ENCODE data around the gene BANF2. TPM values are rescaled to one million over a fixed set of nuclear protein-coding genes. Genes with fewer than 3 reads are reported as not detected.

Gene BANF2
- total RNA-seq, 1 donor from 2014 or later: not detected

DNA sequence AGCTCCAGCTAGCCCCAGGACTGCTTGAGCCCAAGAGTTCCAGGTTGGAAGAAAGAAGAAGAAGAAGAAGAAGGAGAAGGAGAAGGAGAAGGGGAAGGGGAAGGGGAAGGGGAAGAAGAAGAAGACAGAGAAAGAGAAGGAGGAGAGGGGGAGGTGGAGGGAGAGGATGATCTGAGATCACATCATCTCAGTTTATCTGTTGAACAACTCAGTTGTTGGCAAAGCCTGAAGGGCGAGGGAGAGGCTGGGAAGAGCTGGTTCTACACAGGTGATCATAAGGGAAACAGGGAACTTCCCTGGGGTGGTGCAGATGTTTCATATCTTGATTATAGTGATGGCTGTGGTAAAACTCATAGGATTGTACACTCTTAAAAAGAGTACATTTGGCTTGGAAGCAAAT is 14.6 kb upstream of the BANF2 start:
- Histone ChIP-seq H3K9me3 (no peaks in the 10 kb centered on the region), H3K27ac (no peak overlapping the region), H3K27me3 (no peaks in the 10 kb centered on the region), H3K4me1 (peaks cover 11% of the 10 kb centered on the region), H3K36me3 (no peaks in the 10 kb centered on the region), H3K4me3 (no peak overlapping the region)
- ATAC-seq: no peak
- intact Hi-C loops (cut with DNase I): loop anchor here (10.0 kb wide), 1 partner anchor 210 kb away; no protein-coding TSS in a partner anchor
- no peak for TF ChIP-seq CTCF (IDR thresholded peaks at IDR 0.05)
- no peak for DNase-seq

- H3K36me3 ChIP-seq: no peaks in the 10 kb centered on the region
- no peaks in the 10 kb centered on the region for H3K9me3 ChIP-seq
- no peak overlapping the region for H3K4me3 ChIP-seq
- DNase-seq: no peak
- intact Hi-C loops (cut with DNase I): loop anchor here (10.0 kb wide), 1 partner anchor 207 kb away; no protein-coding TSS in a partner anchor
- peaks cover 7% of the 10 kb centered on the region for H3K4me1 ChIP-seq
- no peak overlapping the region for H3K27ac ChIP-seq
- H3K27me3 ChIP-seq: no peaks in the 10 kb centered on the region
- ATAC-seq: no peak
- TF ChIP-seq CTCF (IDR thresholded peaks at IDR 0.05): no peak
These were observed 12.0 kb upstream of the BANF2 start for GRCh38 chr20:17687800-17688199.

DNA sequence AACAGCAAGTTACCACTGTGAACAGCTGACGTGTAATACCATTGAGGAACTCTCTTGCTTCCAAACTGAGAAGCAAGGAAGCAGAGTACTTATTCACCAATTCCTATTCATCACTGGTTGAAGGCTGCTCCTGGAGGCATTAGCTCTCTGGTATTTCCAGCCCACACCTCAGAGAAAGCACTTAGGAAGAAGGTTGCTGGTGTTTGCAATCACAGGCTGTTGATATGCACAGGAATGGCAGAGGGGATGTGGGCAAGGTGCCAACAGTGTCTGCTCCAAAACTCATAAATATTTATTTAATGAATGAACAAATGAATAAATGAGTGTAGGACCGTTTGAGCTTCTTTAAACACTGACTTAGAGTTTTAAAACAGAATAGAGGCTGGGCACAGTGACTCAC is 10.8 kb upstream of the BANF2 start:
- Histone ChIP-seq H3K4me1 (no peaks in the 10 kb centered on the region), H3K36me3 (no peaks in the 10 kb centered on the region), H3K9me3 (no peaks in the 10 kb centered on the region), H3K27ac (no peak overlapping the region), H3K4me3 (no peak overlapping the region), H3K27me3 (no peaks in the 10 kb centered on the region)
- DNase-seq (no peak), ATAC-seq (no peak)
- intact Hi-C loops (cut with DNase I): loop anchor here (10.0 kb wide), 1 partner anchor 206 kb away; no protein-coding TSS in a partner anchor
- TF ChIP-seq CTCF (IDR thresholded peaks at IDR 0.05): no peak

GRCh38 chr20:17690144-17690543 is 9.6 kb upstream of the BANF2 start:
- Histone ChIP-seq H3K4me3 (no peak overlapping the region), H3K9me3 (no peaks in the 10 kb centered on the region), H3K4me1 (no peaks in the 10 kb centered on the region), H3K27me3 (no peaks in the 10 kb centered on the region), H3K27ac (no peak overlapping the region), H3K36me3 (no peaks in the 10 kb centered on the region)
- ATAC-seq (no peak), DNase-seq (no peak)
- no peak for TF ChIP-seq CTCF (IDR thresholded peaks at IDR 0.05)
- intact Hi-C loops (cut with DNase I): no loop called here

DNA sequence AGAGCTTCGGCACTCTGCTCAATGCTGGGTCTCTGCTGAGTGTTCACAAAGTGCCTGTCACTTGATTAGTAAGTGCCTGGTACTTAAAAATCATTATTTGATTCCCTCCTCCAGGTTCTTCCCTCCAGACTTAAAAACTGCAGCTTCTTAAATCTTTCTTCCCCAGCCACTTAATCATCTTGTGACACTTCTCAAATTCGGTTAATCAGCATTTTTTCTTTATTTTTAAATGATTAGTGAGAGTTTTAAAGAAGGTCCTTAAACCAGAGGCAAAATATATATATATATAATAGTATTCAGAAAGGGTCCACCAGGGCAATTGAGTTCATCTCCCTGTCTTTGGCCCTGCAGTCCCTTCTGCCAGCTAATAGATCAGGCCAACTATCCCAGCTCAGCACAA is 8.0 kb upstream of the BANF2 start:
- no peak for ATAC-seq
- Histone ChIP-seq H3K27me3 (no peaks in the 10 kb centered on the region), H3K9me3 (no peaks in the 10 kb centered on the region), H3K4me3 (no peak overlapping the region), H3K4me1 (no peaks in the 10 kb centered on the region), H3K27ac (no peak overlapping the region), H3K36me3 (no peaks in the 10 kb centered on the region)
- no peak for TF ChIP-seq CTCF (IDR thresholded peaks at IDR 0.05)
- intact Hi-C loops (cut with DNase I): no loop called here
- no peak for DNase-seq

DNA sequence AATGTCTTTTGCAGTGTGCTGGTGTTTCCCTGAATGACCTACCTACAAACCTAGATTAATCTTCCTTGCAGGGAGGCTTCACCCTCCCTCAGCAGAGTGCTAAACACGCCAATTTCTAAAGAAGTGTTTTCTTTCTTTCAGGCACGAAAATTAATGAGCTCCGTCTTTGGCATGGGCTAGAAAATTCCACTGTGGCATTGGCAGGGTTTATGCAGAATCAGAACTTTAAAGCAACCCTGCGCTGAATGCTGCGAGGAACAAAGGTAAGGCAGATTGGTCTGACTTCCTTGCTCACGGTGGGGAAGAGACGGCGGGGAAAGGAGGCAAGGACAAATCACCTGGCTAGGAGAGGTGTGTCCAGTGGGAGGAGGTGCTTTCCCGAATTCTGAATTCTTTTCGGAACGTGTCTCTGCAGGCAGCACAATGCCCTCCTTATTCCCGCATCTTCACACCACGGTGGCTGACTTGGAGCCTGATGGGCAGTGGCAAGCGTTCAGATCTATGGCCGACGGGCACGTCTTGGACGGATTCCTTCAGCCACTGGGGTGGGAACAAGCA is 6.2 kb upstream of the BANF2 start:
- Histone ChIP-seq H3K27ac (no peak overlapping the region), H3K27me3 (no peaks in the 10 kb centered on the region), H3K9me3 (no peaks in the 10 kb centered on the region), H3K4me1 (no peaks in the 10 kb centered on the region), H3K4me3 (no peak overlapping the region), H3K36me3 (no peaks in the 10 kb centered on the region)
- DNase-seq: no peak
- no peak for TF ChIP-seq CTCF (IDR thresholded peaks at IDR 0.05)
- no peak for ATAC-seq
- intact Hi-C loops (cut with DNase I): no loop called here

Data from upper lobe of right lung (tissue), 1 donor.